Measurements from ENCODE around the gene KIFBP. TPM values are rescaled to one million over a fixed set of nuclear protein-coding genes. Genes with fewer than 3 reads are reported as not detected.

Gene KIFBP
- total and polyA plus RNA-seq, 9 of the 15 experiments (the other 6 are each of a cell fraction or from before 2014, with no cell fraction given), result 5.6 to 23.2 (median 14.8) TPM

DNA sequence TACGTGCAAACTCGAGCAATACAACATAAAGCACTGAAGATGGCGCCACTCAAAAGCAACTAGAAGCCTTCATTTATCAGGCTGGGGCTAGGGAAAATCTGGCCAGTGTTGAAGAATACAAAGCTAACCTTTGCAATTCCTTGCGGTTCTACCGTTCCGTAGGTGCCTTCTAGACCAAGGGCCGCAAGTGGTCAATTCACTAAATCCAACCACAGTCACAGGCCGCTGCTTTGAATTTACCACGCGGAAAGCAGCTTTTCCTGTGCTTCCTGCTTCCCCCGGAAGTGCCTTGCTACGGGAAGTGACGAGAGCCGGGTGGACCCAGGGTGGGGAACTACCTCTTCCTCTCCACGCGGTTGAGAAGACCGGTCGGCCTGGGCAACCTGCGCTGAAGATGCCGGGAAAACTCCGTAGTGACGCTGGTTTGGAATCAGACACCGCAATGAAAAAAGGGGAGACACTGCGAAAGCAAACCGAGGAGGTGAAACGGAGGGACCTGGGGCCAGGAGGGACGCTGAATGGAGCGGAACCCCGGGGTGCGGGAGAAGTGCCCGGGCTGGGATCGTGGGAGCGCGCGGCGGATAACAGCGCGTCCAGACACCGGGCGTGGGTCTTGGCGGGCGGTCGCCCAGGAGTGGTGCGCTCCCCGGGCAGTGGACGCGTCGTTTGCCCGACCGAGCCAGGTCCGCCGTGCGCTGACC lies 32.6 kb upstream of the KIFBP start, which contains the start of gene DDX21 (continued):
- TF ChIP-seq, protein P1, sequence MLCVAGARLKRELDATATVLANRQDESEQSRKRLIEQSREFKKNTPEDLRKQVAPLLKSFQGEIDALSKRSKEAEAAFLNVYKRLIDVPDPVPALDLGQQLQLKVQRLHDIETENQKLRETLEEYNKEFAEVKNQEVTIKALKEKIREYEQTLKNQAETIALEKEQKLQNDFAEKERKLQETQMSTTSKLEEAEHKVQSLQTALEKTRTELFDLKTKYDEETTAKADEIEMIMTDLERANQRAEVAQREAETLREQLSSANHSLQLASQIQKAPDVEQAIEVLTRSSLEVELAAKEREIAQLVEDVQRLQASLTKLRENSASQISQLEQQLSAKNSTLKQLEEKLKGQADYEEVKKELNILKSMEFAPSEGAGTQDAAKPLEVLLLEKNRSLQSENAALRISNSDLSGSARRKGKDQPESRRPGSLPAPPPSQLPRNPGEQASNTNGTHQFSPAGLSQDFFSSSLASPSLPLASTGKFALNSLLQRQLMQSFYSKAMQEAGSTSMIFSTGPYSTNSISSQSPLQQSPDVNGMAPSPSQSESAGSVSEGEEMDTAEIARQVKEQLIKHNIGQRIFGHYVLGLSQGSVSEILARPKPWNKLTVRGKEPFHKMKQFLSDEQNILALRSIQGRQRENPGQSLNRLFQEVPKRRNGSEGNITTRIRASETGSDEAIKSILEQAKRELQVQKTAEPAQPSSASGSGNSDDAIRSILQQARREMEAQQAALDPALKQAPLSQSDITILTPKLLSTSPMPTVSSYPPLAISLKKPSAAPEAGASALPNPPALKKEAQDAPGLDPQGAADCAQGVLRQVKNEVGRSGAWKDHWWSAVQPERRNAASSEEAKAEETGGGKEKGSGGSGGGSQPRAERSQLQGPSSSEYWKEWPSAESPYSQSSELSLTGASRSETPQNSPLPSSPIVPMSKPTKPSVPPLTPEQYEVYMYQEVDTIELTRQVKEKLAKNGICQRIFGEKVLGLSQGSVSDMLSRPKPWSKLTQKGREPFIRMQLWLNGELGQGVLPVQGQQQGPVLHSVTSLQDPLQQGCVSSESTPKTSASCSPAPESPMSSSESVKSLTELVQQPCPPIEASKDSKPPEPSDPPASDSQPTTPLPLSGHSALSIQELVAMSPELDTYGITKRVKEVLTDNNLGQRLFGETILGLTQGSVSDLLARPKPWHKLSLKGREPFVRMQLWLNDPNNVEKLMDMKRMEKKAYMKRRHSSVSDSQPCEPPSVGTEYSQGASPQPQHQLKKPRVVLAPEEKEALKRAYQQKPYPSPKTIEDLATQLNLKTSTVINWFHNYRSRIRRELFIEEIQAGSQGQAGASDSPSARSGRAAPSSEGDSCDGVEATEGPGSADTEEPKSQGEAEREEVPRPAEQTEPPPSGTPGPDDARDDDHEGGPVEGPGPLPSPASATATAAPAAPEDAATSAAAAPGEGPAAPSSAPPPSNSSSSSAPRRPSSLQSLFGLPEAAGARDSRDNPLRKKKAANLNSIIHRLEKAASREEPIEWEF (CRISPR knock-in tag; IDR thresholded peaks at IDR 0.05), result no peak
- TF ChIP-seq, protein P2, sequence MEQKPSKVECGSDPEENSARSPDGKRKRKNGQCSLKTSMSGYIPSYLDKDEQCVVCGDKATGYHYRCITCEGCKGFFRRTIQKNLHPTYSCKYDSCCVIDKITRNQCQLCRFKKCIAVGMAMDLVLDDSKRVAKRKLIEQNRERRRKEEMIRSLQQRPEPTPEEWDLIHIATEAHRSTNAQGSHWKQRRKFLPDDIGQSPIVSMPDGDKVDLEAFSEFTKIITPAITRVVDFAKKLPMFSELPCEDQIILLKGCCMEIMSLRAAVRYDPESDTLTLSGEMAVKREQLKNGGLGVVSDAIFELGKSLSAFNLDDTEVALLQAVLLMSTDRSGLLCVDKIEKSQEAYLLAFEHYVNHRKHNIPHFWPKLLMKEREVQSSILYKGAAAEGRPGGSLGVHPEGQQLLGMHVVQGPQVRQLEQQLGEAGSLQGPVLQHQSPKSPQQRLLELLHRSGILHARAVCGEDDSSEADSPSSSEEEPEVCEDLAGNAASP (IDR thresholded peaks at IDR 0.05), result no peak
- TF ChIP-seq, protein P3, sequence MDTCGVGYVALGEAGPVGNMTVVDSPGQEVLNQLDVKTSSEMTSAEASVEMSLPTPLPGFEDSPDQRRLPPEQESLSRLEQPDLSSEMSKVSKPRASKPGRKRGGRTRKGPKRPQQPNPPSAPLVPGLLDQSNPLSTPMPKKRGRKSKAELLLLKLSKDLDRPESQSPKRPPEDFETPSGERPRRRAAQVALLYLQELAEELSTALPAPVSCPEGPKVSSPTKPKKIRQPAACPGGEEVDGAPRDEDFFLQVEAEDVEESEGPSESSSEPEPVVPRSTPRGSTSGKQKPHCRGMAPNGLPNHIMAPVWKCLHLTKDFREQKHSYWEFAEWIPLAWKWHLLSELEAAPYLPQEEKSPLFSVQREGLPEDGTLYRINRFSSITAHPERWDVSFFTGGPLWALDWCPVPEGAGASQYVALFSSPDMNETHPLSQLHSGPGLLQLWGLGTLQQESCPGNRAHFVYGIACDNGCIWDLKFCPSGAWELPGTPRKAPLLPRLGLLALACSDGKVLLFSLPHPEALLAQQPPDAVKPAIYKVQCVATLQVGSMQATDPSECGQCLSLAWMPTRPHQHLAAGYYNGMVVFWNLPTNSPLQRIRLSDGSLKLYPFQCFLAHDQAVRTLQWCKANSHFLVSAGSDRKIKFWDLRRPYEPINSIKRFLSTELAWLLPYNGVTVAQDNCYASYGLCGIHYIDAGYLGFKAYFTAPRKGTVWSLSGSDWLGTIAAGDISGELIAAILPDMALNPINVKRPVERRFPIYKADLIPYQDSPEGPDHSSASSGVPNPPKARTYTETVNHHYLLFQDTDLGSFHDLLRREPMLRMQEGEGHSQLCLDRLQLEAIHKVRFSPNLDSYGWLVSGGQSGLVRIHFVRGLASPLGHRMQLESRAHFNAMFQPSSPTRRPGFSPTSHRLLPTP (IDR thresholded peaks at IDR 0.05; ENCODE audit: borderline replicate concordance, extremely low read depth, insufficient read length), result no peak
- TF ChIP-seq TAL1 (IDR thresholded peaks at IDR 0.05) (no peak), SIRT6 (IDR thresholded peaks at IDR 0.05; ENCODE audit: low read depth, low read length) (no peak), TAF7 (tag; IDR thresholded peaks at IDR 0.05) (peak; percentile 31; the same call in 1 of the 2 replicates), SREBF2 (CRISPR knock-in tag; IDR thresholded peaks at IDR 0.05) (no peak), ZEB2 (IDR thresholded peaks at IDR 0.05) (no peak; the same call in 1 of the 2 replicates), JUNB (CRISPR knock-in tag; conservative IDR thresholded peaks at IDR 0.05) (no peak), ZNF197 (CRISPR knock-in tag; IDR thresholded peaks at IDR 0.05; ENCODE audit: low read depth) (0 out of 2 replicates have a peak, but pooled peaks have one; percentile 24), ERF (CRISPR knock-in tag; IDR thresholded peaks at IDR 0.05) (no peak), ZC3H4 (CRISPR knock-in tag; IDR thresholded peaks at IDR 0.05; ENCODE audit: borderline replicate concordance) (peak; percentile 97; the same call in 1 of the 2 replicates), BACH1 (tag; IDR thresholded peaks at IDR 0.05) (peak; percentile 14; the same call in 1 of the 2 replicates)
- TF ChIP-seq, protein P4, sequence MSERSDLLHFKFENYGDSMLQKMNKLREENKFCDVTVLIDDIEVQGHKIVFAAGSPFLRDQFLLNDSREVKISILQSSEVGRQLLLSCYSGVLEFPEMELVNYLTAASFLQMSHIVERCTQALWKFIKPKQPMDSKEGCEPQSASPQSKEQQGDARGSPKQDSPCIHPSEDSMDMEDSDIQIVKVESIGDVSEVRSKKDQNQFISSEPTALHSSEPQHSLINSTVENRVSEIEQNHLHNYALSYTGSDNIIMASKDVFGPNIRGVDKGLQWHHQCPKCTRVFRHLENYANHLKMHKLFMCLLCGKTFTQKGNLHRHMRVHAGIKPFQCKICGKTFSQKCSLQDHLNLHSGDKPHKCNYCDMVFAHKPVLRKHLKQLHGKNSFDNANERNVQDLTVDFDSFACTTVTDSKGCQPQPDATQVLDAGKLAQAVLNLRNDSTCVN (CRISPR knock-in tag; IDR thresholded peaks at IDR 0.05), result no peak
- TF ChIP-seq, protein P5, sequence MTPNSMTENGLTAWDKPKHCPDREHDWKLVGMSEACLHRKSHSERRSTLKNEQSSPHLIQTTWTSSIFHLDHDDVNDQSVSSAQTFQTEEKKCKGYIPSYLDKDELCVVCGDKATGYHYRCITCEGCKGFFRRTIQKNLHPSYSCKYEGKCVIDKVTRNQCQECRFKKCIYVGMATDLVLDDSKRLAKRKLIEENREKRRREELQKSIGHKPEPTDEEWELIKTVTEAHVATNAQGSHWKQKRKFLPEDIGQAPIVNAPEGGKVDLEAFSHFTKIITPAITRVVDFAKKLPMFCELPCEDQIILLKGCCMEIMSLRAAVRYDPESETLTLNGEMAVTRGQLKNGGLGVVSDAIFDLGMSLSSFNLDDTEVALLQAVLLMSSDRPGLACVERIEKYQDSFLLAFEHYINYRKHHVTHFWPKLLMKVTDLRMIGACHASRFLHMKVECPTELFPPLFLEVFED (CRISPR knock-in tag; conservative IDR thresholded peaks at IDR 0.05), result peak; percentile 54; the same call in 1 of the 2 replicates

Measured in K562 (cell line).